GM21825 (cell line): Measurements from ENCODE around the gene CT45A6.
"Not testable (repeated sequence)": the region's sequence is repeated elsewhere in the genome, so short reads cannot be mapped to it uniquely, and the experiment has no call there.

ENCODE experiments used
- ATAC-seq: cut with Tn5 transposase; IDR thresholded peaks from one replicate; pipeline ENCODE4 v1.9.1; 2021; ENCODE audit warnings: mild to moderate bottlenecking, moderate library complexity; ENCODE audit not compliant: unreplicated experiment

Gene CT45A6

GRCh38 chrX:135802687-135803086 lies at the start of gene CT45A6:
CT45A6 (minus strand) TSS chrX:135802787; CDS start chrX:135798993, 3,794 bp downstream.
- ATAC-seq: not testable (repeated sequence)

GRCh38 chrX:135837180-135837579 lies 34.6 kb upstream of the CT45A6 start, which contains the start of gene CT45A7:
CT45A7 (minus strand) TSS chrX:135837280; CDS start chrX:135833533, 3,747 bp downstream.
- ATAC-seq: not testable (repeated sequence)

- not testable (repeated sequence) for ATAC-seq
Measured at GRCh38 chrX:135819912-135820311, 17.3 kb upstream of the CT45A6 start, which contains the start of gene CT45A2. CT45A2 (minus strand) TSS chrX:135820012; CDS start chrX:135816265, 3,747 bp downstream.

- not testable (repeated sequence) for ATAC-seq
Measured at GRCh38 chrX:135785403-135785802, 17.2 kb downstream of the CT45A6 start, which contains the start of gene CT45A5. CT45A5 (minus strand) TSS chrX:135785503; CDS start chrX:135781729, 3,774 bp downstream.

- ATAC-seq: not testable (repeated sequence)
Measured at GRCh38 chrX:135768091-135768490, 34.5 kb downstream of the CT45A6 start, which contains the start of gene CT45A3. CT45A3 (minus strand) TSS chrX:135768191; CDS start chrX:135764444, 3,747 bp downstream.

GRCh38 chrX:135744739-135745138 lies 57.8 kb downstream of the CT45A6 start:
- not testable (repeated sequence) for ATAC-seq
